GM12892 (cell line): ENCODE results near the gene MYO18A.

ENCODE experiments used
- DNase-seq: peaks from one replicate; pipeline ENCODE4 v3.0.0; 2011; ENCODE audit not compliant: insufficient read length
- FAIRE-seq: peaks from 2 replicates; lab custom pipeline; 2011; peaks lifted over from hg19 to GRCh38; lab: Jason Lieb, UNC
- POLR2A ChIP-seq: IDR thresholded peaks from 2 replicates; pipeline ENCODE4 v1.6.1; 2011; ENCODE audit warnings: low read depth, low read length, control low read depth
- POLR2AphosphoS5 ChIP-seq: IDR thresholded peaks from 2 replicates; pipeline ENCODE4 v1.6.1; 2011; ENCODE audit warnings: low read depth, low read length, control low read depth
- TAF1 ChIP-seq: IDR thresholded peaks from 2 replicates; pipeline ENCODE4 v1.6.1; 2011; ENCODE audit warnings: low read depth, mild to moderate bottlenecking, control low read depth, low read length, borderline replicate concordance

MYO18A gene

DNA sequence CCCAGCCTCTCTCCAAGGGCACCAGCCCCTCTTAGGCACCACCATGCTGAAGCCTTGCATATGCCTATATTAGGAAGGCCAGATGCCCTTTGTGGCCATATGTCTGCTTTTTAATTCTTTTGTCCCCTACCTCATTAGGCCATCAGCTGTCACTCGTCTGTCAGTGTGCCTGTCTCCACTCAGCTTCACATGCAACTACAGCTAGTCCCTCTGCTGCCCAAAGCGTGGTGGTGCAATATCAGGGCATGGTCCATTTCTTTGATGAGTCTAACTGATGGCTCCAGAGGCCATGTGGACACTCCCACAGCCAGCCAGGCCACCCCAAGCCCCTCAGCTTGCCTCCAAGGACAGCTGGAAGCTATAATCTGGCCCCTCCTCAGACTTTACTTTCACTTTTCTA, 36.3 kb downstream of the MYO18A start:
- DNase-seq, result no peak
- TF ChIP-seq POLR2AphosphoS5 (no peak), POLR2A (no peak), TAF1 (no peak)
- FAIRE-seq, result no peak

DNA sequence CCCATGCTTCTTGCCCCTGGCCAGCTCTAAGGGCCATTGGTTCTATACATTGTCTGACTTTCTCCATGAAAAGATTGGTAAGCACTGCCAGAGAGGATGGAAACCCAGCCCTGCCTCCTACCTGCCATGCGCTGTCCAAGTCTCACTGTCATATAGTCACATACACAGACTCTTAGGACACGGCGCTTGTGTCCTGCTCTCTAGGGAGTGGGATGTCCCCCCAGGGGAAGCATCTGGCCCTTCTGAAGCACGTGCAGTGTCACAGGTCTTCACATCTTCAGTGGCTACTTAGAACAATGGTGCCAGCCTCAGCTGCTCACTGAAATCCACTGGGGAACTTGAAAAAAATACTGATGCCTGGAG, 38.7 kb downstream of the MYO18A start:
- DNase-seq, result no peak
- TF ChIP-seq TAF1 (no peak), POLR2A (no peak), POLR2AphosphoS5 (no peak)
- no peak for FAIRE-seq

DNA sequence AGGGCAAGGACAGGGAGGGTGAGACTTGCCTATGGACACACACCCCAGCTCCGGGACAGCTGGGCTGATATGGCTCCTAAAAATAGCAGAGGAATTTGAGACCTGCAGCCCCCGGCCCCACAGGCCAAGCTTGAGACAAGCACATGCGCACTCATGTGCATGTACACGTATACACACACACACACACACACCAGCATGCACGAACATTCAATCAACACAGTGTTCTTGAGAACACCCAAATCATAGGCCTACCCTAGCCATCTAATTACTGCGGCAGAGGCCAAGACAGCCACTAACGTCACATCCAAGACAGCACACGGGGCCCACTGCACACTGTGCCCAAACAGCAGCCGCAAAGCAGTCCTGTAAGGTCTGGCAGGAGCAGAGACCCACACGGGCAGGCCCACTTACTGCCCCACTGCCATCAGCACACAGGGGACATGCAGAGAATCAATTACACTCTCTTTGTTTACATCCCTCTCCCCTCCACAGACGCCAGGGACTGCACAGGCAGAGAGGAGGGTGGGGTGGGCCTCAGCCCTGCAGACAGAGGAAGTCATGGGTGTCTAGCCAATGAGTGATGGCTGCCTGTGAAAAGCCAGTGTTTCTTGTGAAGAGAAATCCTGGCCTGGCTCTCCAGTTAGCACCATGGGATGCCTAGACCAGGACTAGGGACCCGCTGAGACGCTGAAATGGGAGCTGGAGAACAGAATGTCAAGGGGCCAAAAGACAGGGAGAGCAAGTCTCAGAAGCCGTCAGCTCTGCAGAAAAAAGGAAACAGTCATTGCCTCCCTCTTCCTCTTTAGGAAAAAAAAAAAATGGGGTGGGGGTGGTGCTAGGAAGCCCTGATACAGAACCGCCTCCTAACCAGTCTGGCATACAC, 39.3 kb downstream of the MYO18A start:
- no peak for DNase-seq
- no peak for FAIRE-seq
- TF ChIP-seq TAF1 (no peak), POLR2AphosphoS5 (no peak), POLR2A (no peak)

DNA sequence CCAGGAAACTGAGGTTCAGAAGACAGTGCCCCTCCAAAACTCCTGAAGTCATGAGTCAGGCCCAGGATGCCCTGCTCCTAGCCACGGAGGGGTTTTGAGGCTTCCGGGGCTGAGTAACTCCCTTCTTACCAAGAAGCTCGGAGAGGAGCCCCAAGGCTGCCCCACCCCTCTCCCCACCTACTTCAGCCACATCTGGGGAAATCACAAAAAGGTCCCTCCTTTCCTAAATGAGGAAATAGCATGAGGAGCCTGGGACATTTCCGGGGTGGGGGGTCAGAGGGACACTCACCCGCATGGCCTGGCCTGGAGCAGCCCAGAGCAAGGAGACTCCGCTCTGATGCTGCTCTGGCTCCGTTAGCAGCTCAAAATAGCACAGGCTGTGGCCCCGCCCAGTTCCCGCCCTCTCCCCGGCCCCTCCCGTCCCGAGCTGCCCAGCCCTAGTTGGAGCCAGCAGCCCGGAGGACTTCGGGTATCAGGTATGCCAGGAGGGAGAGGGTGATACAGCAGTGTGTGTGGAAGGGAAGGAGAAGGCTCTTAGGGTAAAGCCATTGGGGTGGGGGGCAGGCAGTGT, 40.1 kb downstream of the MYO18A start:
- peak; percentile 57; the same call in 1 of the 2 replicates for TF ChIP-seq POLR2A
- no peak for TF ChIP-seq TAF1
- peak; percentile 60; the same call in 1 of the 2 replicates for TF ChIP-seq POLR2AphosphoS5
- FAIRE-seq (peak; percentile 58), DNase-seq (peak; percentile 70)

DNA sequence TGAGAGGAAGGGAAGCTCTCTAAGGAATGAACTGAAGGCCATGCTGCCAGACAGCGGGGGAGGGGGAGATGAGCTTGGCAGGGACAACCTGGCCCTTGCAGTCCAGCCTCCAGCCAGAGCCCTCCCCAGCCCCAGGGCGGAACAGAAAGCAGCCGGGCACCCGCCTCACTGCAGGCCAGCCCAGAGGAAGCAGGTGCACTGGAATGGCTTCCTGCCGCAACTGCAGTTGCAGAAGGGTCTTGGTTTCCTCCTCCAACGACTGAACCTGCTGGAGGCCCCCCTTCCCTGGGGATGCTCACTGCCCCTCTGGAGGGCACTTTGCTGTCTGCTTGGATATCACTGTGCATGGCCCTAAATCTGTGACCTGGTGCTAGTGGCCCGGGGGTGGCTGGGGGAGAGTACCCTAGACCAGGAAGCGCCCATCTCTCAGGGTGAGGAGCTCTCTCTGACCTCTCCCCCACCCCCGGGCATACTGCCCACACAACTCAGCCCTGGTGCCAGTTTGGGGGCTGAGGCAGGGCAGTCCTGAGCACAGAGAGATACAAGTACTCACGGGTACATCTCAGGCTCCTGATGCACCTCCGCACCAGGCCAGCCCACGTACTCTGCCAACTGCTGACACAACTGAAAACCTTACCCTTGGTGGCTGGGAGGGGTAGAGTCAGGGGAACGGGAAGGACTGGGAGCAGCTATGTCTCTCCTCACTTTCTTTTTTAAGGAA, 41.1 kb downstream of the MYO18A start:
- FAIRE-seq, result peak; percentile 9
- no peak for DNase-seq
- no peak for TF ChIP-seq POLR2AphosphoS5
- no peak; the same call in 1 of the 2 replicates for TF ChIP-seq POLR2A
- no peak for TF ChIP-seq TAF1

DNA sequence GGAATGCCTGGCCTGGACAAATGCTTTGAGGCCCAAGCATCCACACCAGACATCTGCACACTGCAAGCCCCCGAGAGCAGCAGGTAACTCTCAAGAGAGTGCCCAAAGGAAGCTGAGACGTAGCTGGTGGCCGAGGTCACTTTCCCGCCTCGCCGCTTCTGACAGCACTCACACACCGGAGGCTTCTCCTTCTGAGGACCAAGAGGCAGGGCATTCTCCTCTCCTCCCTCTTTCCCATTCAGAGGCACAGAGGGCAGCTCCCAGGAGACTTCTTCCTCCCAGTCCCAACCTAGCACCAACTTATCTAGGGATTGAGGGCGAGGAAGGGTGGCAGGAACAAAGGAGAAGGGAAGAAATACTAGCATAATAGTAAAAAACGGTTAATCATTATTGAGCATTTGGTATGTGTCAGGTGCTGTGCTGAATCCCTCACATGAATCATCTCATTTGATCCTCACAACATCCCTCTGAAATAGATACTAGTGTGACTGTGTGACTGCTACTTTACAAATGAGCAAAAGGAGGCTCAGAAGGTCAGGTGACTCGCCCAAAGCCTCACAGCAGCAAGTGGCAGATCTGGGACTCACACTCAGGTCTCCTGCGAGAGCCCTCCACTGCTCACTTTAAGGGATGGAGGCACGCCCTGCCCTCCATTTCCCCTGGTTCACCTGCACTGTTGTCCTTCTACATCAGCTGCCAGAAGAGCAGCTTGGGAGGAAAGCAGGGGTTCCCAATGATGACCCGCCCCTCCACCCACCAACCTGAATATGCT, 41.8 kb downstream of the MYO18A start:
- TF ChIP-seq POLR2A (no peak), POLR2AphosphoS5 (no peak), TAF1 (no peak)
- no peak for DNase-seq
- FAIRE-seq, result peak; percentile 78

DNA sequence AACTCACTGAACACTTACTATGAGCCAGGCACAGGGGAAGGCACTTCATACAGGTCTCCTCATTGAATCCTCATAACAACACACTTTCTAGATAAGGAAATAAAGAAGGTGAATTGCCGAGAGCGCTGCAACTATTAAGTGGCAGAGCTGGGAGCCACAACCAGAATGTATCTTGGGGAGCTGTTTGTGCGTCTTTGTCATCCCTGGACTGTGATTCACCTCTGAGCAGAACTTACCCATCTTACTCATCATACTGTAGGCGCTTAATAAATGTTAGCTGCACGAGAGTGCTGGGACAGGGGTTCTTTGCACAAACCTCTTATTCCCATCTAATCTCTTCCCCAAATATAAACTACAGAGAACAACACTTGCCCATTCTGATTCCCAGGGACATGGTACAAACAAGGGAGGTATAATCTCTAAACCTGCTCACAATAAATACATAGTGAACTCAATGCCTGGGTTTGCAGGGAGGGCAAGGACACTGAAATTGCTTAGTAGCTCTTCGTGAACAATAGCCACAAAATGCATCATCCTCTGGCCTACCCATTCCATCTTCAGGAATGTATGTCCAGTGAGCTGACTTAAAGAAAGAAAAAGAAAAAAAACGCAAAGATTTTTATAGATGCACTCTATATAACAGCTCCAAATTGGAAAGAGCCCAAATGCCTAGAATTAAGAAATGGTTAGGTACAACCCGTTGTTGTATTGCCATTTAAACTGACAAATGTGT, 43.0 kb downstream of the MYO18A start:
- DNase-seq (no peak), FAIRE-seq (no peak)
- no peak for TF ChIP-seq POLR2A
- no peak for TF ChIP-seq POLR2AphosphoS5

DNA sequence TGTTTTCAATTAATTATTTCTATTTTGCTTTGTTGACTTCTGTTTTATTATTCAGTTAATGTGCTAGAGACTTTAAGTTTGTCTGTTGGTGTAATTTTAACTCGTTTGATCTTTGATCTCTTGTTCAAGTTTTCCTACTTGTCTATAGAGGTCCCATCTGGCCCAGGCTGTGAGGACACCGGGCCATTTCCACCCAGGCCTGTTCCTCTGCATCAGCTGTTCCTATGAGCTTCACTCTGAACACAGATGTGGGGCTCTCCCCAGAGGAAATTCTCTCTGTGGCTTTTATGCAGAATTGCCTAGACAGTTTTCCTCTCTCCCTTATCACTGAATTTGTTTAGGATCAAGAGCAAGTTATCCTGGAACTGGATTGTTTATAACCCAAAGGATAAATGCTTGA, 44.7 kb downstream of the MYO18A start:
- DNase-seq (no peak), FAIRE-seq (no peak)
- TF ChIP-seq POLR2A, result no peak
- TF ChIP-seq POLR2AphosphoS5, result no peak
- no peak for TF ChIP-seq TAF1

DNA sequence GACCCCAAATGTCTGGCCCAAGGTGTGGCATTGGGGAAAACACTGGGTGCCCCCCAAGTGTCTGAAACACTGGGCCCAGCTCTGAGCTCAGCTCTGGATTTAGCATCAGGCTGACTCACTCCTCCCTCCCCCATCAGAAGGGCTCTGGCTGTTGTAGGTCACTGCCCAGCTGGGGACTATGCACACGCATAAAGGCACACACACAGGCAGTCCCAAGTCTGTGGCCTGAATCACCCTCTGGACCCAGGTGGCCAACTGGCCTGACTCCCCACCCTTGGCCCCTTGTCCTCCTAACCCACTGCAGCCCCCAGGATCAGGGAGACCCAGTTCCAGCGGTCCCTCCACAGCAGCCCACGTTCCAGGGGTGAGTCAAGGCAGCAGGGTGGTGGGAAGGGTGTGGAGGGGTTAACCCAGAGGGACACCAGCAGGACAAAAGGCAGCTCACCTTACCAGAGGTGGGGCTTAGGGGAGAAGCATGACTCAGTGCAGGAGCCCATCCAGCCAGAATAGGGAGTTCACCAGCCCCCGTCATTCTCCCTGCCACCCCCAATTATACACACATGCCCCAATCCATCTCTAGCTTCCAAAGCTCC, 47.0 kb downstream of the MYO18A start:
- TF ChIP-seq POLR2AphosphoS5 (no peak), TAF1 (no peak), POLR2A (no peak)
- FAIRE-seq, result no peak

DNA sequence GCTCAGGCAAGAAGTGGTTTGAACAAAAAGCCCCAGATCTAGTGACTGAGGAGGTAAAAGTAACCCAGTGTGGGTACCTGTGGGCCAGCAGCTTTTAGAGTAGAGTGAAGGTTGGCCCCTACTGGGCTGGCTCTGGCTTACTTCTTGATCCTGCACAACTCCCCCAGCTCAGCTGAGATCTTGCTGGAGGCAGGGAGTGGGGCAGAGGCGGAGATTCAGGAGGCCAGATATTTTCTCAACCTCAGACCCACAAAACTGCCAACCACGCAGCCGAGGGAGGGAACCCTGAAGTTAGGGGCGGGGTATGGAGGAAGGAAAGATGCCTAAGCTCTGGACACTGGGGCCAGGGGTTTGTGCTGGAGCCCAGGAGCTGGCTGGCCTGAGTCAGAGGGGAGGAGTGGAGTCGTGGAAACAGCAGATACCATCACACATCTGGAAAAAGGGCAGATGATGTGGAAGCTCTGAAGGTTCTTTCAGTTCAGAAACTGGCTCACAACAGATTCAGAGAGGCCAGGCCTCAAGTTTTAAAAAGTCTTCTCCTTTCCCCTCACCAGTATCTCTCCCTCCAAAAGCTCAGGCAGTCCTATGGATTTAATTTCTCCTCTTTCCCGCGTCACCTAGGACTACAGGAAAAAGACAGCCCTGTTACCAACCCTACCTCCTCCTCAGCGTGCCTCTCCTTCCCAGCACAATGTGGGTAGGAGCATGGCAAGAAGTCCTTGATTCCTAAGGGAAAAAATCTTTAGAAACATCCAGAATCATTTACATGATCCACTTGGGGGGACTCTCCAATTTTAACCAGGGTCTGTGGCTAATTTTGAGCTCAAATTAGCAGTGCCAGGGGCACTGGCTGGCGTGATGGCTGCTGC, 48.1 kb downstream of the MYO18A start:
- no peak for FAIRE-seq
- no peak for DNase-seq
- TF ChIP-seq POLR2AphosphoS5 (no peak), POLR2A (no peak)

More for the DNA sequence above, 47.0 kb downstream of the MYO18A start:
- DNase-seq, result no peak

DNA sequence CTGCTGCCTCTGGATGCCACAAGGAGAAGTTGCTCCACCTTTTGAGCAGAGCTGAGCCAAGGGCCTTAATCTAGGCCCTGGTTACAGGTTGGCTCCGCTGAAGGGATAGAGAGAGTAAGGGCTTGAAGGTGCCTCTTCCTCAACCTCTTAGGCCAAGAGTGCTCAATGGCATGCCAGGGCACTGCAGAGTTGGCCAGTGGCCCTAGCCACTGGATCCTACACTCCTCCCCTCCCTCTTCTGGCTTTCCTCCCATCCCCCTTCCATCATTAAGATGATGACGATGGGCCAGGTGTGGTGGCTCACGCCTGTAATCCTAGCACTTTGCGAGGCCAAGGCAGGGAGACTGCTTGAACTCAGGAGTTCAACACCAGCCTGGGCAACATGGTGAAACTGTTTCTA, 50.5 kb downstream of the MYO18A start:
- TF ChIP-seq POLR2AphosphoS5, result no peak
- TF ChIP-seq TAF1, result no peak
- TF ChIP-seq POLR2A, result no peak
- FAIRE-seq (no peak), DNase-seq (no peak)
